ENCODE data around the gene CEP162.

- TF ChIP-seq, protein P1, sequence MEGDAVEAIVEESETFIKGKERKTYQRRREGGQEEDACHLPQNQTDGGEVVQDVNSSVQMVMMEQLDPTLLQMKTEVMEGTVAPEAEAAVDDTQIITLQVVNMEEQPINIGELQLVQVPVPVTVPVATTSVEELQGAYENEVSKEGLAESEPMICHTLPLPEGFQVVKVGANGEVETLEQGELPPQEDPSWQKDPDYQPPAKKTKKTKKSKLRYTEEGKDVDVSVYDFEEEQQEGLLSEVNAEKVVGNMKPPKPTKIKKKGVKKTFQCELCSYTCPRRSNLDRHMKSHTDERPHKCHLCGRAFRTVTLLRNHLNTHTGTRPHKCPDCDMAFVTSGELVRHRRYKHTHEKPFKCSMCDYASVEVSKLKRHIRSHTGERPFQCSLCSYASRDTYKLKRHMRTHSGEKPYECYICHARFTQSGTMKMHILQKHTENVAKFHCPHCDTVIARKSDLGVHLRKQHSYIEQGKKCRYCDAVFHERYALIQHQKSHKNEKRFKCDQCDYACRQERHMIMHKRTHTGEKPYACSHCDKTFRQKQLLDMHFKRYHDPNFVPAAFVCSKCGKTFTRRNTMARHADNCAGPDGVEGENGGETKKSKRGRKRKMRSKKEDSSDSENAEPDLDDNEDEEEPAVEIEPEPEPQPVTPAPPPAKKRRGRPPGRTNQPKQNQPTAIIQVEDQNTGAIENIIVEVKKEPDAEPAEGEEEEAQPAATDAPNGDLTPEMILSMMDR (conservative IDR thresholded peaks at IDR 0.05; ENCODE audit: low read depth in 2 of 2) = no peak
- TF ChIP-seq CREB1 (CRISPR knock-in tag; IDR thresholded peaks at IDR 0.05; ENCODE audit: low read depth) (no peak), JUNB (IDR thresholded peaks at IDR 0.05; ENCODE audit: unreplicated experiment) (no peak), EZH2 (IDR thresholded peaks at IDR 0.05; ENCODE audit: low read depth, unreplicated experiment) (no peak), POLR2AphosphoS5 (IDR thresholded peaks at IDR 0.05; ENCODE audit: low read depth) (no peak), EZH2phosphoT487 (IDR thresholded peaks at IDR 0.05; ENCODE audit: unreplicated experiment) (no peak)
- TF ChIP-seq, protein P2, sequence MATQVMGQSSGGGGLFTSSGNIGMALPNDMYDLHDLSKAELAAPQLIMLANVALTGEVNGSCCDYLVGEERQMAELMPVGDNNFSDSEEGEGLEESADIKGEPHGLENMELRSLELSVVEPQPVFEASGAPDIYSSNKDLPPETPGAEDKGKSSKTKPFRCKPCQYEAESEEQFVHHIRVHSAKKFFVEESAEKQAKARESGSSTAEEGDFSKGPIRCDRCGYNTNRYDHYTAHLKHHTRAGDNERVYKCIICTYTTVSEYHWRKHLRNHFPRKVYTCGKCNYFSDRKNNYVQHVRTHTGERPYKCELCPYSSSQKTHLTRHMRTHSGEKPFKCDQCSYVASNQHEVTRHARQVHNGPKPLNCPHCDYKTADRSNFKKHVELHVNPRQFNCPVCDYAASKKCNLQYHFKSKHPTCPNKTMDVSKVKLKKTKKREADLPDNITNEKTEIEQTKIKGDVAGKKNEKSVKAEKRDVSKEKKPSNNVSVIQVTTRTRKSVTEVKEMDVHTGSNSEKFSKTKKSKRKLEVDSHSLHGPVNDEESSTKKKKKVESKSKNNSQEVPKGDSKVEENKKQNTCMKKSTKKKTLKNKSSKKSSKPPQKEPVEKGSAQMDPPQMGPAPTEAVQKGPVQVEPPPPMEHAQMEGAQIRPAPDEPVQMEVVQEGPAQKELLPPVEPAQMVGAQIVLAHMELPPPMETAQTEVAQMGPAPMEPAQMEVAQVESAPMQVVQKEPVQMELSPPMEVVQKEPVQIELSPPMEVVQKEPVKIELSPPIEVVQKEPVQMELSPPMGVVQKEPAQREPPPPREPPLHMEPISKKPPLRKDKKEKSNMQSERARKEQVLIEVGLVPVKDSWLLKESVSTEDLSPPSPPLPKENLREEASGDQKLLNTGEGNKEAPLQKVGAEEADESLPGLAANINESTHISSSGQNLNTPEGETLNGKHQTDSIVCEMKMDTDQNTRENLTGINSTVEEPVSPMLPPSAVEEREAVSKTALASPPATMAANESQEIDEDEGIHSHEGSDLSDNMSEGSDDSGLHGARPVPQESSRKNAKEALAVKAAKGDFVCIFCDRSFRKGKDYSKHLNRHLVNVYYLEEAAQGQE (IDR thresholded peaks at IDR 0.05; ENCODE audit: unreplicated experiment) = no peak
- TF ChIP-seq, protein P3, sequence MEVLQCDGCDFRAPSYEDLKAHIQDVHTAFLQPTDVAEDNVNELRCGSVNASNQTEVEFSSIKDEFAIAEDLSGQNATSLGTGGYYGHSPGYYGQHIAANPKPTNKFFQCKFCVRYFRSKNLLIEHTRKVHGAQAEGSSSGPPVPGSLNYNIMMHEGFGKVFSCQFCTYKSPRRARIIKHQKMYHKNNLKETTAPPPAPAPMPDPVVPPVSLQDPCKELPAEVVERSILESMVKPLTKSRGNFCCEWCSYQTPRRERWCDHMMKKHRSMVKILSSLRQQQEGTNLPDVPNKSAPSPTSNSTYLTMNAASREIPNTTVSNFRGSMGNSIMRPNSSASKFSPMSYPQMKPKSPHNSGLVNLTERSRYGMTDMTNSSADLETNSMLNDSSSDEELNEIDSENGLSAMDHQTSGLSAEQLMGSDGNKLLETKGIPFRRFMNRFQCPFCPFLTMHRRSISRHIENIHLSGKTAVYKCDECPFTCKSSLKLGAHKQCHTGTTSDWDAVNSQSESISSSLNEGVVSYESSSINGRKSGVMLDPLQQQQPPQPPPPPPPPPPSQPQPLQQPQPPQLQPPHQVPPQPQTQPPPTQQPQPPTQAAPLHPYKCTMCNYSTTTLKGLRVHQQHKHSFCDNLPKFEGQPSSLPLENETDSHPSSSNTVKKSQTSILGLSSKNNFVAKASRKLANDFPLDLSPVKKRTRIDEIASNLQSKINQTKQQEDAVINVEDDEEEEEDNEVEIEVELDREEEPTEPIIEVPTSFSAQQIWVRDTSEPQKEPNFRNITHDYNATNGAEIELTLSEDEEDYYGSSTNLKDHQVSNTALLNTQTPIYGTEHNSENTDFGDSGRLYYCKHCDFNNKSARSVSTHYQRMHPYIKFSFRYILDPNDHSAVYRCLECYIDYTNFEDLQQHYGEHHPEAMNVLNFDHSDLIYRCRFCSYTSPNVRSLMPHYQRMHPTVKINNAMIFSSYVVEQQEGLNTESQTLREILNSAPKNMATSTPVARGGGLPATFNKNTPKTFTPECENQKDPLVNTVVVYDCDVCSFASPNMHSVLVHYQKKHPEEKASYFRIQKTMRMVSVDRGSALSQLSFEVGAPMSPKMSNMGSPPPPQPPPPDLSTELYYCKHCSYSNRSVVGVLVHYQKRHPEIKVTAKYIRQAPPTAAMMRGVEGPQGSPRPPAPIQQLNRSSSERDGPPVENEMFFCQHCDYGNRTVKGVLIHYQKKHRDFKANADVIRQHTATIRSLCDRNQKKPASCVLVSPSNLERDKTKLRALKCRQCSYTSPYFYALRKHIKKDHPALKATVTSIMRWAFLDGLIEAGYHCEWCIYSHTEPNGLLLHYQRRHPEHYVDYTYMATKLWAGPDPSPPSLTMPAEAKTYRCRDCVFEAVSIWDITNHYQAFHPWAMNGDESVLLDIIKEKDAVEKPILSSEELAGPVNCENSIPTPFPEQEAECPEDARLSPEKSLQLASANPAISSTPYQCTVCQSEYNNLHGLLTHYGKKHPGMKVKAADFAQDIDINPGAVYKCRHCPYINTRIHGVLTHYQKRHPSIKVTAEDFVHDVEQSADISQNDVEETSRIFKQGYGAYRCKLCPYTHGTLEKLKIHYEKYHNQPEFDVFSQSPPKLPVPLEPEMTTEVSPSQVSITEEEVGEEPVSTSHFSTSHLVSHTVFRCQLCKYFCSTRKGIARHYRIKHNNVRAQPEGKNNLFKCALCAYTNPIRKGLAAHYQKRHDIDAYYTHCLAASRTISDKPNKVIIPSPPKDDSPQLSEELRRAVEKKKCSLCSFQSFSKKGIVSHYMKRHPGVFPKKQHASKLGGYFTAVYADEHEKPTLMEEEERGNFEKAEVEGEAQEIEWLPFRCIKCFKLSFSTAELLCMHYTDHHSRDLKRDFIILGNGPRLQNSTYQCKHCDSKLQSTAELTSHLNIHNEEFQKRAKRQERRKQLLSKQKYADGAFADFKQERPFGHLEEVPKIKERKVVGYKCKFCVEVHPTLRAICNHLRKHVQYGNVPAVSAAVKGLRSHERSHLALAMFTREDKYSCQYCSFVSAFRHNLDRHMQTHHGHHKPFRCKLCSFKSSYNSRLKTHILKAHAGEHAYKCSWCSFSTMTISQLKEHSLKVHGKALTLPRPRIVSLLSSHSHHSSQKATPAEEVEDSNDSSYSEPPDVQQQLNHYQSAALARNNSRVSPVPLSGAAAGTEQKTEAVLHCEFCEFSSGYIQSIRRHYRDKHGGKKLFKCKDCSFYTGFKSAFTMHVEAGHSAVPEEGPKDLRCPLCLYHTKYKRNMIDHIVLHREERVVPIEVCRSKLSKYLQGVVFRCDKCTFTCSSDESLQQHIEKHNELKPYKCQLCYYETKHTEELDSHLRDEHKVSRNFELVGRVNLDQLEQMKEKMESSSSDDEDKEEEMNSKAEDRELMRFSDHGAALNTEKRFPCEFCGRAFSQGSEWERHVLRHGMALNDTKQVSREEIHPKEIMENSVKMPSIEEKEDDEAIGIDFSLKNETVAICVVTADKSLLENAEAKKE (CRISPR knock-in tag; IDR thresholded peaks at IDR 0.05) = no peak
These were observed 141.4 kb downstream of the CEP162 start for GRCh38 chr6:84086056-84086455.
